GM12874 (cell line): ENCODE results near the gene TYMS.

ENCODE experiments used
- TF ChIP-seq, protein P1 (sequence below): IDR thresholded peaks from 2 replicates; pipeline ENCODE4 v1.5.1; 2011; ENCODE audit warnings: low read depth, mild to moderate bottlenecking, control low read depth, low read length, moderate library complexity; ENCODE audit not compliant: insufficient read depth

TYMS gene

DNA sequence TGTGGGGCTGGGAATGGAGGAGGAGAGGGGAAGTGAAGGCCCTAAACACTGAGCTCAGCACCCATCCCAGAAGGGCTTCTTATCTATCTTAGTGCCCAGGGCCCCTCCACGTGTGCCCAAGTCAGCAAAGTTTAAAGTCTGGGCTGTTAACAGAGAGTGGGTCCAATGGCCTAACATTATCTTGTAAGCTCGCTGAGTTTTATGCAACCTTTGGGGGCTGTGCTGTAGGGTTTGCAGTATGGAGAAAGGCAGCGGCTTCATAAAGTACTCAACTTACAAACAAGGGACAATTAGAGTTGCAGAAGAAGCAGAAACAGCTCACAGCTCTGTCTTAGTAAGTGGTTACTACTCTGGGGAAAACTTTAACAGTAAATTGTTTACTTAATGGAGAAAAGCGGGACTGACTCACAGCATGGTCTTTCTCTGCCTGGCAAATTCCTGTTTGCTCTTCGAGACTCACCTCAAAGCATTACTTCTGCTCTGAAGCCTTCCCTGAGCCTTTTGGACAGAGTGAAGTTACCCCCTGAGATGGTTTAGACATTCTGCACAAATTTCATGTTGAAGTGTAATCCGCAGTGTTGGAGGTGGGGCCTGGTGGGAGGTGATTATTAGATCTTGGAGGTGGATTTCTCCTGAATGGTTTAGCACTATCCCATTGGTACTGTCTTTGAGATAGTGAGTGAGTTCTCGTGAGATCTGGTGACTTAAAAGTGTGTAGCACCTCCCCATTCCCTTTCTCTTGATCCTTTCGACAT lies 45.9 kb downstream of the TYMS start:
- TF ChIP-seq, protein P1, sequence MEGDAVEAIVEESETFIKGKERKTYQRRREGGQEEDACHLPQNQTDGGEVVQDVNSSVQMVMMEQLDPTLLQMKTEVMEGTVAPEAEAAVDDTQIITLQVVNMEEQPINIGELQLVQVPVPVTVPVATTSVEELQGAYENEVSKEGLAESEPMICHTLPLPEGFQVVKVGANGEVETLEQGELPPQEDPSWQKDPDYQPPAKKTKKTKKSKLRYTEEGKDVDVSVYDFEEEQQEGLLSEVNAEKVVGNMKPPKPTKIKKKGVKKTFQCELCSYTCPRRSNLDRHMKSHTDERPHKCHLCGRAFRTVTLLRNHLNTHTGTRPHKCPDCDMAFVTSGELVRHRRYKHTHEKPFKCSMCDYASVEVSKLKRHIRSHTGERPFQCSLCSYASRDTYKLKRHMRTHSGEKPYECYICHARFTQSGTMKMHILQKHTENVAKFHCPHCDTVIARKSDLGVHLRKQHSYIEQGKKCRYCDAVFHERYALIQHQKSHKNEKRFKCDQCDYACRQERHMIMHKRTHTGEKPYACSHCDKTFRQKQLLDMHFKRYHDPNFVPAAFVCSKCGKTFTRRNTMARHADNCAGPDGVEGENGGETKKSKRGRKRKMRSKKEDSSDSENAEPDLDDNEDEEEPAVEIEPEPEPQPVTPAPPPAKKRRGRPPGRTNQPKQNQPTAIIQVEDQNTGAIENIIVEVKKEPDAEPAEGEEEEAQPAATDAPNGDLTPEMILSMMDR, result no peak

DNA sequence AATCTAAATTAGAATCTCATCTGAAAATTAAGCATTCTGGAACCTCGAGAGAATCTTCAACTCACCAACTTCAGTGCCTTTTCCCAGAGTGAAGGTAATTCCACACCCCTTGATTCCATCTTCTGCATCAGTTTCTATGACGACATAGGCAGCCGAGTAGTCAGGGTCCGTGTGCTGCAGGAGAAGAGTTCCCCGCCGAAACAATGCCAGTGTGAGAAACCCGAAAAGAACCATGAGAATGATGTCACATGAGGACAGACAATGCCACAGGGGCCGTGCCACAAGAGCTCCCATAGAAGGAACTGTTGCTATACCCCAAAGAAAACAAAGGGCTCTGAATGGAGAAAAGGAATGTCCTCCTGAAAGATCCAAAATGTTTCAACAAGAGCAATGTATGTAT lies 49.0 kb downstream of the TYMS start:
- TF ChIP-seq, protein P1, result no peak

DNA sequence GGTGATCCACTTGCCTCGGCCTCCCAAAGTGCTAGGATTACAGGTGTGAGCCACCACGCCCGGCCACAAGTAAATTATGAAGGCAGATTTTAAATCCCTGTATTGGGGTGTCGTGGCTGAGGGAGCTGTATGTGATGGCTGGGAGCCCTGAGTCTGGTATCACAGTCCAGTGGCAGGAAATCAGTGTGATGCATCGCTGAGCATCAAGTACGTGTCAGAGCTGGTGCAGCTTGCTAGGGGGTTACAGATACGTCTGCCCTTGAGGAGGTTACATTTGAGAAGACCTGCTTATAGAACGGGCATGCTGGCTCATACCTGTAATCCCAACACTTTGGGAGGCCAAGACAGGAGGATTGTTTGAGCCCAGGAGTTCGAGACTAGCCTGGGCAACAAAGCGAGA lies 50.6 kb downstream of the TYMS start:
- TF ChIP-seq, protein P1, result no peak

DNA sequence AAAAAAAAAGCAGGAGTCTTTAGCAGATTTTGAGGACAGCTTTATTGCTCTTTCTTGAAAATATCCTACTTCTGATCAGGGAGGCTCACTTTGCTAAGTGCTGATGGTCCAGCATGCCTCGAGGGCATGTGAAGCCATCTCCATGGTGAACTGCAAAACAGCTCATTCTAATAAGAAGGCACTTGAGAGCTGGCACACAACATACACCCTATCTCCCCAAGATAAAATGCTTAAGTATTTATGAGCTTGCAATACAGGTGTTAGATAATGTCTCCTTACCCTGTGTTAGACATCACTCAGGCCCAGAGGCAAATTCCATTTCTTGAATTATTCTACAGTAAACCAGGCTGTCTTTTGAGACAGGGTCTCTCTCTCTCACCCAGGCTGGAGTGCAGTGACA lies 52.3 kb downstream of the TYMS start:
- TF ChIP-seq, protein P1, result no peak

DNA sequence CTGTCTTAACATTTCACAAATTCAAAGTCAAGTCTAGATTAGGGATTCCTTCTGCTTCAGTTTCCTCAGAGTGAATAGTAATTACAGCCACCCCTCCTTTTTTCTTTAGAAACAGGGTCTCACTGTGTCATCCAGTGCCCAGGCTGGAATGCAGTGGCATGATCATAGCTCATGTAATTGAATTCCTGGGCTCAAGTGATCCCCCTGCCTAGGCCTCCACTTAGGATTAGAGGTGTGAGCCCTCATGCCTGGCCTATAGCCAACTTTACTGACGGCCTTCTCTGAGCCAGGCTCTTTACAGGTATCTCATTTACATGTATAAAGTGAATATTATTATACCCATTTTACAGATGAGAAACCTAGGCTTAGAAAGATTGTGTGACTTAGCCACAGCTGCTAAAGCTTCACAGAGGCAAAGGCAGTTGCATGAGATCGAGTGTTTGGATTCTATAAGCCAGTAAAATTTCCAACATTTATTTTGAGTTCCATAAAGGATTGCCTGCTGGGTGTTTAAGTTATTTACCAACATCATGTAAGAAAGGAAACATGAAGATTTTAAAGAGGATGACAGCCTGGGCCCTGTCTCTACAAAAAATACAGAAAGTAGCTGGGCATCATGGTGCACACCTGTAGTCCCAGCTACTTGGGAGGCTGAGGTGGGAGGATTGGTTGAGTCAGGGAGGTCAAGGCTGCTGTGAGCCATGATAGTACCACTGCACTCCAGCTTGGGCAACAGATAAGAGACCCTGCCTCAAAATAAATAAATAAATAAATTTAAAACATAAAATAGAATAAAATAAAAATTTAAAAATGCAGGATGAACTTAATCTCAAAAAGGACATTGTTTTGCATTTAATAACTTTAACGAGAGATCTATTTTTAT lies 53.2 kb downstream of the TYMS start:
- TF ChIP-seq, protein P1, result no peak

DNA sequence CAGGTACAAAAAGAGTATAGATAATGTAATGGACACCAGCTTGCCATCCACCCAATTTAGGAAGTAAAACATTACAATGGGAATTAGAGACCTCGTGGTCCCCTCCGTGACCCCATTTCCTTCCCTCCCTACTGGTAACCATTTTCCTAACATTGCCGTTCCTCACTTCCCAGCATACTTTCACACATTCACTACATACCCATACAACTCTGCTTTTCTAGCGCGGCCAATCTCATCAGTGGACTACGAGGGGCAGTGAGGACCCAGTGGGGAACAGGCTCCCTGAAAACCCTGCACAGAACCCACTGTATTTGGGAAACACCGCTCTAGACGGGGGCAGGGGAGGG lies 53.8 kb downstream of the TYMS start:
- TF ChIP-seq, protein P1, result no peak

DNA sequence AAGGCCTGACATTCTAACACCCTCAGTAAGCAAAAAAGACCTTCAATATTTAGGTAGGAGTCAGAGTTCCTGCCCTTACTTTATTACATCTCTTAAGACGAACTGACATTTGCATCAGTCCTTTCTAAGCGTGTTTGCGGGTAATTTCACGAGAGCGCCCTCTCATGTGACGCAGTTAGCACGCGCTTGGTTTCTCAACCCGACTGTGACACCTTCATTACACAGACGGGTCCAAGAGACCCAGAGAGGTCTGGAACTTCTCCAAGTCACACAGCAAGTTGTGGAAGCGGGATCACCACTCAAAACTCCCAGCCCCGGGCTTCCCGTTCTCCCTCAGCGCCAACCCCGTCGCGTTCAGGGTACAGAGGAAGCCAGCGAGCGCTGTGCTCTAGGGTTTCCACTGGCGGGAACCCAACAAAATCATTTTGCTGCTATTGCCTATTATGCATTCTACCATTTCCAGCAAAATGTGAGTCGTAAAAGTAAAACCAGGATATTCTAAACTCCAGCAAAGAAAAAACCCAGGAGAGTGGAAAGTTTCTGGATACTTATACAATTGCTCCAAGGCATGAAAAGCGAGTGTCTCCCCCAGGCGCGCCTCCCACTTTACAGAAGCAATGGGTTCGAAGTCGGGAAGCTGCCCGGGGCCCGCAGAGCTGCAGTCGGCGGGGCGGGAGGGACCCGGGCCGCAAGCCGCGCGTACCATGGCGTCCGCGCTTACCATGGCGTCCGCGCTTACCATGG lies 54.4 kb downstream of the TYMS start:
- TF ChIP-seq, protein P1, result no peak
